Measurements from ENCODE around the gene MATN3.
A peak's percentile ranks its signal among the peaks of the same experiment; 100 is the strongest.

MATN3 gene

GRCh38 chr2:20040489-20041172, 28.2 kb upstream of the MATN3 start:
- Histone ChIP-seq H3K9ac (no peak overlapping the region), H3K27me3 (no peaks in the 10 kb centered on the region), H3K36me3 (peaks cover 97% of the 10 kb centered on the region), H3K4me1 (peaks cover 38% of the 10 kb centered on the region), H3K4me3 (no peak overlapping the region), H3K4me2 (no peak overlapping the region), H3K9me3 (peaks cover 7% of the 10 kb centered on the region; the same call in 1 of the 2 replicates), H4K20me1 (peaks cover 98% of the 10 kb centered on the region), H3K27ac (no peak overlapping the region)
- no peak for TF ChIP-seq Cebpa-rat (IDR thresholded peaks at IDR 0.05)

- Histone ChIP-seq H3K4me3 (no peak overlapping the region), H3K27me3 (no peaks in the 10 kb centered on the region), H3K4me2 (no peak overlapping the region), H3K27ac (peak overlapping the region; percentile 8; the same call in 1 of the 2 replicates), H3K9ac (no peak overlapping the region), H3K4me1 (peaks cover 30% of the 10 kb centered on the region), H3K9me3 (peaks cover 7% of the 10 kb centered on the region; the same call in 1 of the 2 replicates), H4K20me1 (peaks cover 70% of the 10 kb centered on the region), H3K36me3 (peaks cover 99% of the 10 kb centered on the region)
- TF ChIP-seq Cebpa-rat (IDR thresholded peaks at IDR 0.05) = no peak
These were observed 25.2 kb upstream of the MATN3 start for GRCh38 chr2:20037660-20038059.

- peaks cover 99% of the 10 kb centered on the region for H3K36me3 ChIP-seq
- H3K4me3 ChIP-seq = no peak overlapping the region
- no peak overlapping the region for H3K9ac ChIP-seq
- H3K27me3 ChIP-seq = no peaks in the 10 kb centered on the region
- TF ChIP-seq Cebpa-rat (IDR thresholded peaks at IDR 0.05) = no peak
- H3K27ac ChIP-seq = peak overlapping the region; percentile 78
- H3K4me2 ChIP-seq = peak overlapping the region; percentile 74
- peaks cover 30% of the 10 kb centered on the region for H3K4me1 ChIP-seq
- peaks cover 15% of the 10 kb centered on the region for H3K9me3 ChIP-seq
- peaks cover 55% of the 10 kb centered on the region for H4K20me1 ChIP-seq
These were observed 23.6 kb upstream of the MATN3 start for GRCh38 chr2:20035955-20036666.

GRCh38 chr2:20034821-20035220, 22.4 kb upstream of the MATN3 start:
- Histone ChIP-seq H4K20me1 (peaks cover 44% of the 10 kb centered on the region; the same call in 1 of the 2 replicates), H3K36me3 (peaks cover 100% of the 10 kb centered on the region), H3K9me3 (peaks cover 28% of the 10 kb centered on the region)

GRCh38 chr2:20034218-20034617, 21.8 kb upstream of the MATN3 start:
- no peak overlapping the region for H3K9ac ChIP-seq
- H3K4me3 ChIP-seq = no peak overlapping the region
- peaks cover 30% of the 10 kb centered on the region for H3K4me1 ChIP-seq
- peaks cover 42% of the 10 kb centered on the region; the same call in 1 of the 2 replicates for H4K20me1 ChIP-seq
- no peak for TF ChIP-seq Cebpa-rat (IDR thresholded peaks at IDR 0.05)
- H3K27ac ChIP-seq = no peak overlapping the region
- no peak overlapping the region for H3K4me2 ChIP-seq
- no peaks in the 10 kb centered on the region for H3K27me3 ChIP-seq
- peaks cover 34% of the 10 kb centered on the region for H3K9me3 ChIP-seq
- H3K36me3 ChIP-seq = peaks cover 100% of the 10 kb centered on the region

More at GRCh38 chr2:20034821-20035220, 22.4 kb upstream of the MATN3 start:
- Histone ChIP-seq H3K27me3 (no peaks in the 10 kb centered on the region), H3K4me2 (no peak overlapping the region), H3K4me3 (no peak overlapping the region), H3K27ac (no peak overlapping the region), H3K9ac (no peak overlapping the region), H3K4me1 (peaks cover 30% of the 10 kb centered on the region)
- TF ChIP-seq Cebpa-rat (IDR thresholded peaks at IDR 0.05) = no peak

GRCh38 chr2:20033322-20033721, 20.9 kb upstream of the MATN3 start:
- H3K4me2 ChIP-seq = no peak overlapping the region
- H3K36me3 ChIP-seq = peaks cover 100% of the 10 kb centered on the region
- H3K4me1 ChIP-seq = peaks cover 27% of the 10 kb centered on the region
- H3K9me3 ChIP-seq = peaks cover 39% of the 10 kb centered on the region
- peaks cover 34% of the 10 kb centered on the region; the same call in 1 of the 2 replicates for H4K20me1 ChIP-seq
- no peak overlapping the region for H3K4me3 ChIP-seq
- TF ChIP-seq Cebpa-rat (IDR thresholded peaks at IDR 0.05) = no peak
- H3K27ac ChIP-seq = no peak overlapping the region
- H3K27me3 ChIP-seq = no peaks in the 10 kb centered on the region
- H3K9ac ChIP-seq = no peak overlapping the region

GRCh38 chr2:20030224-20030623, 17.8 kb upstream of the MATN3 start:
- no peak overlapping the region for H3K27ac ChIP-seq
- peak; percentile 68; the same call in 1 of the 2 replicates for TF ChIP-seq Cebpa-rat (IDR thresholded peaks at IDR 0.05)
- H3K9me3 ChIP-seq = peaks cover 45% of the 10 kb centered on the region
- no peaks in the 10 kb centered on the region for H3K4me1 ChIP-seq
- peaks cover 6% of the 10 kb centered on the region; the same call in 1 of the 2 replicates for H4K20me1 ChIP-seq
- peaks cover 90% of the 10 kb centered on the region for H3K36me3 ChIP-seq
- no peak overlapping the region for H3K4me2 ChIP-seq
- H3K9ac ChIP-seq = no peak overlapping the region
- H3K4me3 ChIP-seq = no peak overlapping the region
- no peaks in the 10 kb centered on the region for H3K27me3 ChIP-seq

GRCh38 chr2:20027705-20028434, 15.4 kb upstream of the MATN3 start:
- no peaks in the 10 kb centered on the region for H3K27me3 ChIP-seq
- no peak for TF ChIP-seq Cebpa-rat (IDR thresholded peaks at IDR 0.05)
- H3K4me1 ChIP-seq = no peaks in the 10 kb centered on the region
- no peak overlapping the region for H3K4me3 ChIP-seq
- H4K20me1 ChIP-seq = 0 out of 2 replicates have a peak, but pooled peaks cover 6% of the 10 kb centered on the region
- no peak overlapping the region for H3K27ac ChIP-seq
- H3K9ac ChIP-seq = no peak overlapping the region
- H3K36me3 ChIP-seq = peaks cover 73% of the 10 kb centered on the region
- H3K9me3 ChIP-seq = peaks cover 47% of the 10 kb centered on the region
- no peak overlapping the region for H3K4me2 ChIP-seq

GRCh38 chr2:20027260-20027677, 14.8 kb upstream of the MATN3 start:
- no peak overlapping the region for H3K4me2 ChIP-seq
- peaks cover 71% of the 10 kb centered on the region for H3K36me3 ChIP-seq
- H4K20me1 ChIP-seq = 0 out of 2 replicates have a peak, but pooled peaks cover 6% of the 10 kb centered on the region
- TF ChIP-seq Cebpa-rat (IDR thresholded peaks at IDR 0.05) = no peak
- peaks cover 53% of the 10 kb centered on the region for H3K9me3 ChIP-seq
- H3K4me3 ChIP-seq = no peak overlapping the region
- H3K9ac ChIP-seq = no peak overlapping the region
- no peaks in the 10 kb centered on the region for H3K4me1 ChIP-seq
- H3K27ac ChIP-seq = no peak overlapping the region
- H3K27me3 ChIP-seq = no peaks in the 10 kb centered on the region

Measured in BLaER1 (cell line).